LNCAP (cell line): ENCODE data around the gene NCR2.

Source experiments
- CTCF ChIP-seq: fragments of 450-650 bp; IDR thresholded peaks from 2 replicates; pipeline ENCODE4 v1.5.1; 2017; ENCODE audit warnings: mild to moderate bottlenecking

Gene NCR2

GRCh38 chr6:41298785-41299502 is 36.5 kb upstream of the NCR2 start:
- TF ChIP-seq CTCF: no peak

- TF ChIP-seq CTCF: no peak
Measured at GRCh38 chr6:41302638-41303037, 32.8 kb upstream of the NCR2 start.

GRCh38 chr6:41306187-41306854 is 29.1 kb upstream of the NCR2 start:
- peak; percentile 61 for TF ChIP-seq CTCF

GRCh38 chr6:41315203-41315602 is 20.2 kb upstream of the NCR2 start:
- TF ChIP-seq CTCF: no peak

GRCh38 chr6:41315943-41316620 is 19.3 kb upstream of the NCR2 start:
- TF ChIP-seq CTCF: no peak

GRCh38 chr6:41318261-41318653 is 17.2 kb upstream of the NCR2 start:
- TF ChIP-seq CTCF: no peak

- TF ChIP-seq CTCF: peak; percentile 96
Measured at GRCh38 chr6:41318654-41319565, 16.5 kb upstream of the NCR2 start.
